OCI-LY7 (cell line): ENCODE measurements around the gene CCNB2. TPM values are rescaled to one million over a fixed set of nuclear protein-coding genes. Genes with fewer than 3 reads are reported as not detected.

Source experiments
- BruUV-seq: library from RNA; stranded (reverse); fragments of 400-500 nt; replicated peaks from 2 replicates; lab custom pipeline; 2021; lab: Mats Ljungman, UMichigan
- CTCF ChIA-PET: fragments of 300-600 bp; sonication (Branson Sonifier 250); formaldehyde crosslinking; loops from one replicate; lab custom pipeline; 2022; ENCODE audit warnings: antibody characterized with exemption; ENCODE audit not compliant: unreplicated experiment; lab: Charles Lee
- POLR2A ChIA-PET: fragments of 300-600 bp; sonication (Branson Sonifier 250); formaldehyde crosslinking; loops from one replicate; lab custom pipeline; 2022; ENCODE audit warnings: antibody characterized with exemption; lab: Charles Lee
- DNase-seq: peaks from one replicate; pipeline ENCODE4 v3.0.0-alpha.2; 2015; ENCODE audit warnings: low spot score
- H2AFZ ChIP-seq: fragments of 200-600 bp; sonication (generic), shearing (Covaris generic); 2 replicates; pipeline ENCODE4 v1.6.1; 2014; ENCODE audit warnings: mild to moderate bottlenecking, antibody characterized with exemption, low read length, moderate library complexity
- H3K27ac ChIP-seq: fragments of 200-600 bp; sonication (generic); 2 replicates; pipeline ENCODE4 v1.5.1; 2014; ENCODE audit warnings: mixed run types, low read depth, mild to moderate bottlenecking, moderate library complexity, low read length, inconsistent platforms; ENCODE audit not compliant: poor library complexity, severe bottlenecking
- H3K36me3 ChIP-seq: fragments of 200-600 bp; sonication (generic); 2 replicates; pipeline ENCODE4 v1.6.1; 2014; ENCODE audit warnings: mild to moderate bottlenecking, antibody characterized with exemption, low read length, moderate library complexity, mixed read lengths; ENCODE audit not compliant: insufficient read depth
- H3K4me1 ChIP-seq: fragments of 200-600 bp; sonication (generic); 2 replicates; pipeline ENCODE4 v1.5.1; 2014; ENCODE audit warnings: mild to moderate bottlenecking, low read length; ENCODE audit not compliant: insufficient read depth, poor library complexity, severe bottlenecking
- H3K4me2 ChIP-seq: fragments of 200-600 bp; sonication (generic); 2 replicates; pipeline ENCODE4 v1.6.1; 2014; ENCODE audit warnings: mild to moderate bottlenecking, low read length
- H3K4me3 ChIP-seq: fragments of 200-600 bp; sonication (generic); 2 replicates; pipeline ENCODE4 v1.5.1; 2014; ENCODE audit warnings: mild to moderate bottlenecking, low read depth, low read length; ENCODE audit not compliant: poor library complexity, severe bottlenecking
- H3K79me2 ChIP-seq: fragments of 200-600 bp; sonication (generic); 2 replicates; pipeline ENCODE4 v1.6.1; 2016; ENCODE audit warnings: low read depth, mild to moderate bottlenecking, low read length, moderate library complexity, mixed read lengths; ENCODE audit not compliant: insufficient read depth
- H3K9me2 ChIP-seq: fragments of 200-600 bp; sonication (generic); 2 replicates; pipeline ENCODE4 v1.6.1; 2016; ENCODE audit warnings: mild to moderate bottlenecking, low read length, mixed read lengths; ENCODE audit not compliant: insufficient read depth
- H3K9me3 ChIP-seq: fragments of 200-600 bp; sonication (generic); 2 replicates; pipeline ENCODE4 v1.6.1; 2014; ENCODE audit warnings: mild to moderate bottlenecking, mixed run types, low read length, mixed read lengths
- H4K20me1 ChIP-seq: fragments of 200-600 bp; sonication (generic); 2 replicates; pipeline ENCODE4 v1.6.1; 2014; ENCODE audit warnings: mild to moderate bottlenecking, antibody characterized with exemption, low read length, moderate library complexity, mixed read lengths; ENCODE audit not compliant: insufficient read depth
- EZH2phosphoT487 ChIP-seq: fragments of 200-600 bp; sonication (generic); IDR thresholded peaks from 2 replicates; pipeline ENCODE4 v1.6.1; 2018; ENCODE audit warnings: low read depth, borderline replicate concordance, mild to moderate bottlenecking, mixed run types, antibody characterized with exemption, low read length, moderate library complexity, mixed read lengths
- intact Hi-C: fragments of 100-400 bp; cut with micrococcal nuclease; formaldehyde crosslinking; loops from one replicate; pipeline ENCODE4 v1.10.0; 2022; ENCODE audit not compliant: unreplicated experiment
- total RNA-seq, 2 experiments: library from RNA; depleted of rRNA in 1 of 2; stranded (reverse); fragments of >200 nt in 1 of 2; shearing (Covaris generic) in 1 of 2; gene quantifications; 2 replicates each; pipeline ENCODE4 v1.2.3, GENCODE V29; 2014 to 2022
- TF ChIP-seq, protein P1 (sequence below): fragments of 200-600 bp; sonication (generic); conservative IDR thresholded peaks from 2 replicates; pipeline ENCODE4 v1.5.1; 2014; ENCODE audit warnings: mild to moderate bottlenecking, antibody characterized with exemption, low read length, moderate library complexity, mixed read lengths

CCNB2 gene
- total RNA-seq, 2 experiments from 2014 or later, result 93.9 to 128 TPM

DNA sequence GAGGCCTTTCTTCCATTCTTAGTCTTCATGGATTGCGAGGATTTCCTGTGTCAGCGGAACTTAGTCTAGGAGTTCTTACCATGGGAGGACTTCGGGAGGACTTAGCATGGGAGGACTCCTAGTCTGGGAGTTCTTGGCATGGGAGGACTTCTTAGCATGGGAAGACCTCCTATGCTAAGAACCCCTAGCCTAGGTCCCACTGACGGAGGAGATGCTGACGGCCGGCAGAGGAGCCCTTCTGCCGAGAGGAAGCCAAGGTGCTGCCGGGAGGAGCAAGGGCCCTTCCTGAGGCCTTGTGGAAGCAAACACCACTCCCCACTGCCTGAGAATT is 66.1 kb downstream of the CCNB2 start:
- Histone ChIP-seq H3K4me2 (no peak overlapping the region), H4K20me1 (no peaks in the 10 kb centered on the region), H3K79me2 (no peaks in the 10 kb centered on the region), H3K4me3 (no peak overlapping the region), H3K9me3 (no peaks in the 10 kb centered on the region), H3K36me3 (no peaks in the 10 kb centered on the region), H3K9me2 (no peaks in the 10 kb centered on the region), H3K27ac (no peak overlapping the region), H3K4me1 (no peaks in the 10 kb centered on the region), H2AFZ (no peak overlapping the region)
- no peak for TF ChIP-seq EZH2phosphoT487
- TF ChIP-seq, protein P1, sequence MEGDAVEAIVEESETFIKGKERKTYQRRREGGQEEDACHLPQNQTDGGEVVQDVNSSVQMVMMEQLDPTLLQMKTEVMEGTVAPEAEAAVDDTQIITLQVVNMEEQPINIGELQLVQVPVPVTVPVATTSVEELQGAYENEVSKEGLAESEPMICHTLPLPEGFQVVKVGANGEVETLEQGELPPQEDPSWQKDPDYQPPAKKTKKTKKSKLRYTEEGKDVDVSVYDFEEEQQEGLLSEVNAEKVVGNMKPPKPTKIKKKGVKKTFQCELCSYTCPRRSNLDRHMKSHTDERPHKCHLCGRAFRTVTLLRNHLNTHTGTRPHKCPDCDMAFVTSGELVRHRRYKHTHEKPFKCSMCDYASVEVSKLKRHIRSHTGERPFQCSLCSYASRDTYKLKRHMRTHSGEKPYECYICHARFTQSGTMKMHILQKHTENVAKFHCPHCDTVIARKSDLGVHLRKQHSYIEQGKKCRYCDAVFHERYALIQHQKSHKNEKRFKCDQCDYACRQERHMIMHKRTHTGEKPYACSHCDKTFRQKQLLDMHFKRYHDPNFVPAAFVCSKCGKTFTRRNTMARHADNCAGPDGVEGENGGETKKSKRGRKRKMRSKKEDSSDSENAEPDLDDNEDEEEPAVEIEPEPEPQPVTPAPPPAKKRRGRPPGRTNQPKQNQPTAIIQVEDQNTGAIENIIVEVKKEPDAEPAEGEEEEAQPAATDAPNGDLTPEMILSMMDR, result no peak
- no TSS peak for BruUV-seq
- no peak for DNase-seq
- ChIA-PET POLR2A (no interaction called here), CTCF (no interaction called here)
- intact Hi-C loops, result no loop called here

DNA sequence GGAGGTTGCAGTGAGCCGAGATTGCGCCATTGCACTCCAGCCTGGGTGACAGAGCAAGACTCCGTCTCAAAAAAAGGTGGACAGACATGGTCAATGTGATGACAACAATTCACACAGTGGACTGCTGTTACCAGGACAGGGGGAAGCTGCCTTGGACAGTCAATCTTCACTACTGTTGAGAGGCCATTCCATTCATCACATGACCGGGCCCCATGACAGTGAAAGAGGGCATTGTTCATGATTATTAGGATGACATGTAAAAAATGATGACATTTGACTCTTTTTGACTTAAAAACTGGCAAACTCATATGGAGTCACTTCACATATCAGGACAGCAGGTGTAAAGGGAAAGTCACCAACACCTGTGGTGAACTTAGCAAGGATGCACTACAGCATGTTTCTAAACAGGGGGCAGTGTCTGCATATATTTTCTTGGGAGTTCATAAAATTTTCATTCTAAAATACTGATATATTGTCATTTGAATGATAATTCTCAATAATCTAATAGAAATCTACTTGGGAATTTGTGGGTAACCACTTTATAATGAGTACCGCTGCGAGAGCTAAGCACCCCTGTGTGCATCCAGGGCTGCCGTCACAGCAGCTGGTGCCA is 67.4 kb downstream of the CCNB2 start:
- Histone ChIP-seq H3K36me3 (no peaks in the 10 kb centered on the region), H3K9me3 (no peaks in the 10 kb centered on the region), H3K9me2 (no peaks in the 10 kb centered on the region), H3K27ac (no peak overlapping the region), H3K79me2 (no peaks in the 10 kb centered on the region), H2AFZ (no peak overlapping the region), H3K4me2 (no peak overlapping the region), H3K4me3 (no peak overlapping the region), H4K20me1 (no peaks in the 10 kb centered on the region), H3K4me1 (no peaks in the 10 kb centered on the region)
- POLR2A ChIA-PET, result interaction anchor here (0.6 to 0.9 kb wide), 2 partner anchors 31 to 165 kb away, joined by 3 to 4 read pairs; no protein-coding TSS in a partner anchor
- intact Hi-C loops, result no loop called here
- DNase-seq, result no peak
- no TSS peak for BruUV-seq
- TF ChIP-seq, protein P1, result peak; percentile 47; the same call in 1 of the 2 replicates
- TF ChIP-seq EZH2phosphoT487, result no peak
- CTCF ChIA-PET, result no interaction called here

DNA sequence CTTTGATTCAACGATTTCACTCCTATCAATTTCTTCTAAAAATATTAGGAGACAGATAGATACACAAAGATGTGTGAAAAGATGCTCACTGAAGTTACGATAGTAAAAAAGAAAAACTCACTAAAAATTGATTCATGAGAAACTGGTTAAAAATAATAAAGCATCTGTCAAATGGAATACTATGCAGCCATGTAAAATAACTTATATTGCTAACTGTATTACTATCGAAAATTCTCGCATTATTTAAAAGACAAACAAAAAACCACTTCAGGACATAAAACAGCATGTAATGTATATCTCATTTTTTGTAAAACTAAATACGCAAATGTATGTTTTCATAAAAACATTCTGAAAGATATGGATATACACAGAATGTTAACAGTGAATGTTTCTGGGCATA is 68.2 kb downstream of the CCNB2 start:
- TF ChIP-seq, protein P1, result no peak
- no peak for TF ChIP-seq EZH2phosphoT487
- Histone ChIP-seq H3K4me2 (no peak overlapping the region), H3K79me2 (no peaks in the 10 kb centered on the region), H3K4me3 (no peak overlapping the region), H2AFZ (no peak overlapping the region), H3K36me3 (no peaks in the 10 kb centered on the region), H3K27ac (no peak overlapping the region), H4K20me1 (no peaks in the 10 kb centered on the region), H3K4me1 (no peaks in the 10 kb centered on the region), H3K9me3 (no peaks in the 10 kb centered on the region), H3K9me2 (no peaks in the 10 kb centered on the region)
- intact Hi-C loops, result no loop called here
- BruUV-seq, result no TSS peak
- ChIA-PET CTCF (no interaction called here), POLR2A (interaction anchor here (0.6 to 1.0 kb wide), 2 partner anchors 10 to 165 kb away, joined by 3 to 4 read pairs; no protein-coding TSS in a partner anchor)
- DNase-seq, result no peak
